CD4-positive, alpha-beta T cell (primary cell): Measurements from ENCODE around the gene FN1. TPM values are rescaled to one million over a fixed set of nuclear protein-coding genes. Genes with fewer than 3 reads are reported as not detected.

Source experiments
- ATAC-seq: fragments of 200-7000 bp; cut with Tn5 transposase; one replicate; pipeline ENCODE4 v1.10.0; 2022; ENCODE audit warnings: mild to moderate bottlenecking; ENCODE audit not compliant: poor library complexity
- CTCF ChIA-PET: fragments of 350-600 bp; sonication (Branson Sonifier 250); formaldehyde crosslinking; loops from one replicate; lab custom pipeline; 2021; ENCODE audit warnings: antibody characterized with exemption, inconsistent platforms; lab: Charles Lee
- POLR2A ChIA-PET: fragments of 350-600 bp; sonication (Branson Sonifier 250); formaldehyde crosslinking; loops from one replicate; lab custom pipeline; 2021; ENCODE audit warnings: antibody characterized with exemption, inconsistent platforms; lab: Charles Lee
- DNase-seq, 14 experiments: peaks; one replicate each; pipeline ENCODE4 v3.0.0-alpha.2; 2013 to 2020; ENCODE audit warnings: mixed read lengths in 2 of 14
- H3K27ac ChIP-seq, 2 donors: one replicate each; pipeline versions ENCODE4 v1.5.1 to v1.7.0; 2013; ENCODE audit warnings: low read length in 2 of 2, low read depth in 1 of 2, mild to moderate bottlenecking in 1 of 2
- H3K27me3 ChIP-seq, 2 experiments: 1 replicate in 1 of 2; 2 replicates in 1 of 2; pipeline versions ENCODE4 v1.6.1 to v1.7.0; 2013; ENCODE audit warnings: low read length in 2 of 2, control low read depth in 1 of 2, mild to moderate bottlenecking in 1 of 2, moderate library complexity in 1 of 2; ENCODE audit not compliant: insufficient read depth in 2 of 2, control insufficient read depth in 1 of 2
- H3K36me3 ChIP-seq: one replicate; pipeline ENCODE4 v1.6.1; 2013; ENCODE audit warnings: low read length, control low read depth; ENCODE audit not compliant: insufficient read depth
- H3K4me1 ChIP-seq: one replicate; pipeline ENCODE4 v1.6.1; 2013; ENCODE audit warnings: low read length, control low read depth; ENCODE audit not compliant: insufficient read depth
- H3K4me3 ChIP-seq: one replicate; pipeline ENCODE4 v1.5.1; 2013; ENCODE audit warnings: mild to moderate bottlenecking, low read length, moderate library complexity
- H3K9me3 ChIP-seq, 2 experiments: 1 replicate in 1 of 2; 2 replicates in 1 of 2; pipeline versions ENCODE4 v1.6.1 to v1.7.0; 2013; ENCODE audit warnings: low read length in 2 of 2, mild to moderate bottlenecking in 2 of 2, control low read depth in 1 of 2, moderate library complexity in 1 of 2; ENCODE audit not compliant: control insufficient read depth in 1 of 2, insufficient read depth in 1 of 2
- H3K27ac Mint-ChIP-seq: one replicate; pipeline ENCODE4 v1.8.0; 2020; ENCODE audit warnings: mixed read lengths
- H3K27me3 Mint-ChIP-seq: one replicate; pipeline ENCODE4 v1.8.0; 2021; ENCODE audit warnings: mixed read lengths
- H3K36me3 Mint-ChIP-seq: one replicate; pipeline ENCODE4 v1.8.0; 2021; ENCODE audit warnings: low read depth, mixed read lengths
- H3K4me1 Mint-ChIP-seq: one replicate; pipeline ENCODE4 v1.8.0; 2021; ENCODE audit warnings: low read depth, mixed read lengths
- H3K4me3 Mint-ChIP-seq: one replicate; pipeline ENCODE4 v1.8.0; 2020; ENCODE audit warnings: mild to moderate bottlenecking, mixed read lengths
- H3K9me3 Mint-ChIP-seq: one replicate; pipeline ENCODE4 v1.8.0; 2020; ENCODE audit warnings: mixed read lengths
- intact Hi-C, 2 experiments: fragments of 100-400 bp; cut with DNase I in 1 of 2; cut with micrococcal nuclease in 1 of 2; formaldehyde crosslinking; loops; one replicate each; pipeline versions ENCODE4 v1.15.1 to v1.9.0; 2023 to 2025; cut with DNase I, micrococcal nuclease
- total RNA-seq, 174 experiments: library from RNA in 2 of 174; stranded (reverse) in 2 of 174; gene quantifications; one replicate each; pipeline ENCODE4 v1.2.3 and lab custom pipeline; 2021 to 2026
- TF ChIP-seq, protein P1 (sequence below): fragments of 200-600 bp; IDR thresholded peaks from one replicate; pipeline ENCODE4 v1.8.0; 2022; ENCODE audit warnings: antibody characterized with exemption, mild to moderate bottlenecking

Gene FN1
- total RNA-seq, 2 experiments from 2014 or later = 0.41 to 0.61 TPM

DNA sequence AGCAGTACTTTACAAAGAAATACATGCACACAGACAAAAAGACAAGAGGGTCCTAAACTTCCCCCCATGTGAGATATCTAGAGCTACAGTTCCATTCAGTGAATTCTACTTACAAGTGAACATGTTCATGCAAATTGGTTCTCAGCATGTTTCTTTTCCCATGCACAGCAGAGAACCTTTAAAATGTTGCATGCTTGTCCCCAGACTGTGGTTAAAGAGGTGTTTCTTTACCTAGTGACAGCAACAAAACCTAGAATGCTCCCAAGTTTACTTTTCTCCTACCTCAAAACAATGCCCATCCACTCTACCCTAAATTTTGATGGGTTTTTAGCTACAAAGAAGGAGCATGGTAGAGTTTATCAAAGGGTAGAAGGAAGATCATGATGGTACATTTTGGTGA lies 43.7 kb downstream of the FN1 start:
- Mint-ChIP-seq H3K4me1 (no peaks in the 10 kb centered on the region), H3K4me3 (no peak overlapping the region), H3K27me3 (peaks cover 8% of the 10 kb centered on the region), H3K27ac (no peak overlapping the region), H3K9me3 (no peaks in the 10 kb centered on the region), H3K36me3 (no peaks in the 10 kb centered on the region)
- CTCF ChIA-PET = no interaction called here
- intact Hi-C loops = no loop called here
- POLR2A ChIA-PET = no interaction called here
- Histone ChIP-seq H3K9me3 (no peaks in the 10 kb centered on the region), H3K36me3 (no peaks in the 10 kb centered on the region), H3K4me3 (no peak overlapping the region), H3K27ac (no peak overlapping the region), H3K4me1 (no peaks in the 10 kb centered on the region), H3K27me3 (no peaks in the 10 kb centered on the region)
- ATAC-seq = no peak
- no peak for DNase-seq
- TF ChIP-seq, protein P1, sequence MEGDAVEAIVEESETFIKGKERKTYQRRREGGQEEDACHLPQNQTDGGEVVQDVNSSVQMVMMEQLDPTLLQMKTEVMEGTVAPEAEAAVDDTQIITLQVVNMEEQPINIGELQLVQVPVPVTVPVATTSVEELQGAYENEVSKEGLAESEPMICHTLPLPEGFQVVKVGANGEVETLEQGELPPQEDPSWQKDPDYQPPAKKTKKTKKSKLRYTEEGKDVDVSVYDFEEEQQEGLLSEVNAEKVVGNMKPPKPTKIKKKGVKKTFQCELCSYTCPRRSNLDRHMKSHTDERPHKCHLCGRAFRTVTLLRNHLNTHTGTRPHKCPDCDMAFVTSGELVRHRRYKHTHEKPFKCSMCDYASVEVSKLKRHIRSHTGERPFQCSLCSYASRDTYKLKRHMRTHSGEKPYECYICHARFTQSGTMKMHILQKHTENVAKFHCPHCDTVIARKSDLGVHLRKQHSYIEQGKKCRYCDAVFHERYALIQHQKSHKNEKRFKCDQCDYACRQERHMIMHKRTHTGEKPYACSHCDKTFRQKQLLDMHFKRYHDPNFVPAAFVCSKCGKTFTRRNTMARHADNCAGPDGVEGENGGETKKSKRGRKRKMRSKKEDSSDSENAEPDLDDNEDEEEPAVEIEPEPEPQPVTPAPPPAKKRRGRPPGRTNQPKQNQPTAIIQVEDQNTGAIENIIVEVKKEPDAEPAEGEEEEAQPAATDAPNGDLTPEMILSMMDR = no peak

DNA sequence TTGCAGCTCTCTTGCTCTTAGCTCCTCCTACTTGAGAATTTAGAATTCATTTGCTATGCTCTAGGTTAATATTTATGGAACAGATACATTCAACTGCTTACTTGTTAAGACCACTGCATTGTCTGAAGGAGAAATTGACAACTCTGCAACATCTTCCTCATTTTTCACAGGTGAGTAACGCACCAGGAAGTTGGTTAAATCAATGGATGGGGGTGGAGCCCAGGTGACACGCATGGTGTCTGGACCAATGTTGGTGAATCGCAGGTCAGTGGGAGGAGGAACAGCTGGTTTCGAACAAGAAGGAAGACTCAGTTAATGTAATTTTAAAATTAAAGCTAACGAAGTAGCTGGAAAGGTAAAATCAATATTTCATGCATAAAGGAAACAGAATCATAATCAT lies 44.3 kb downstream of the FN1 start:
- no peak overlapping the region for H3K4me3 Mint-ChIP-seq
- Histone ChIP-seq H3K4me1 (no peaks in the 10 kb centered on the region), H3K9me3 (no peaks in the 10 kb centered on the region), H3K27ac (no peak overlapping the region), H3K27me3 (no peaks in the 10 kb centered on the region), H3K36me3 (no peaks in the 10 kb centered on the region), H3K4me3 (no peak overlapping the region)
- H3K36me3 Mint-ChIP-seq = no peaks in the 10 kb centered on the region
- ATAC-seq (no peak), DNase-seq (no peak)
- H3K27me3 Mint-ChIP-seq = peaks cover 8% of the 10 kb centered on the region
- H3K4me1 Mint-ChIP-seq = no peaks in the 10 kb centered on the region
- H3K27ac Mint-ChIP-seq = no peak overlapping the region
- no peaks in the 10 kb centered on the region for H3K9me3 Mint-ChIP-seq
- TF ChIP-seq, protein P1 = no peak
- POLR2A ChIA-PET = no interaction called here
- intact Hi-C loops = no loop called here
- CTCF ChIA-PET = no interaction called here

GRCh38 chr2:215390550-215390913 lies 45.3 kb downstream of the FN1 start:
- Histone ChIP-seq H3K4me3 (no peak overlapping the region), H3K27me3 (no peaks in the 10 kb centered on the region), H3K4me1 (no peaks in the 10 kb centered on the region), H3K27ac (no peak overlapping the region), H3K9me3 (no peaks in the 10 kb centered on the region), H3K36me3 (no peaks in the 10 kb centered on the region)
- TF ChIP-seq, protein P1 = no peak
- no peak overlapping the region for H3K27ac Mint-ChIP-seq
- CTCF ChIA-PET = no interaction called here
- POLR2A ChIA-PET = no interaction called here
- DNase-seq (no peak), ATAC-seq (no peak)
- peaks cover 4% of the 10 kb centered on the region for H3K27me3 Mint-ChIP-seq
- H3K36me3 Mint-ChIP-seq = no peaks in the 10 kb centered on the region
- no peaks in the 10 kb centered on the region for H3K4me1 Mint-ChIP-seq
- H3K9me3 Mint-ChIP-seq = no peaks in the 10 kb centered on the region
- no peak overlapping the region for H3K4me3 Mint-ChIP-seq
- intact Hi-C loops = no loop called here
